ENCODE results near the gene SYTL5.

Gene SYTL5

GRCh38 chrX:38036466-38036865 lies 30.1 kb downstream of the SYTL5 start:
- DNase-seq = no peak

GRCh38 chrX:38038501-38038900 lies 32.1 kb downstream of the SYTL5 start:
- DNase-seq = peak in 1 of 2 donors; percentile 0

- DNase-seq = no peak
Measured at GRCh38 chrX:38041237-38041636, 34.9 kb downstream of the SYTL5 start.

GRCh38 chrX:38044701-38045100 lies 38.3 kb downstream of the SYTL5 start:
- no peak for DNase-seq

DNA sequence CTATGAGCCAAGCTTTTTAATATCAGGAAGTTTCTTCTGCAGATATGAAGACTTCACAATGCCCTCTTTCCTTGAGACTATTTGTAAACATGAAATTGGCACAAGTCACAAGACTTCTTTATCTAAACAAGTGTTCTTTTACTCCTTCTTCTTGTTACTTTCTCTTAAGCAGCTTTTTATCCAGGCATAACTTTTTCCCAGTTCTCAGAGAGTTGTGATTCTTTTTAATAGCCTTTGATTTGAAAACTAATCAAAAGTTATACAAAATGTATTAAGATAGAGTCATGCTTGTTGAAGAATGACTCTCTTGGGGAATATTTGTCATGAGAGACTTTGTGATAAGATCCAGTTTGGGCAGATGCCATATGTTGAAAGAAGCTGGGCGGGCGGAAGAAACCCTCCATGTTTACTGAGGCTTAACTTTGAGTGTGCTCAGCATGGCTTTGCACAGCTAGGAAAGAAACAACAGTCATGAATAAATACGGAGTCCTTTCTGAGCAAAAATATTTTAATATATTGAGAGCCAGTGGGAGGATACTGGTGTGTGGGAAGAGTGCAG lies 39.3 kb downstream of the SYTL5 start:
- DNase-seq = no peak

- no peak for DNase-seq
Measured at GRCh38 chrX:38048886-38049285, 42.5 kb downstream of the SYTL5 start.

GRCh38 chrX:38050806-38051205 lies 44.5 kb downstream of the SYTL5 start:
- no peak for DNase-seq

DNA sequence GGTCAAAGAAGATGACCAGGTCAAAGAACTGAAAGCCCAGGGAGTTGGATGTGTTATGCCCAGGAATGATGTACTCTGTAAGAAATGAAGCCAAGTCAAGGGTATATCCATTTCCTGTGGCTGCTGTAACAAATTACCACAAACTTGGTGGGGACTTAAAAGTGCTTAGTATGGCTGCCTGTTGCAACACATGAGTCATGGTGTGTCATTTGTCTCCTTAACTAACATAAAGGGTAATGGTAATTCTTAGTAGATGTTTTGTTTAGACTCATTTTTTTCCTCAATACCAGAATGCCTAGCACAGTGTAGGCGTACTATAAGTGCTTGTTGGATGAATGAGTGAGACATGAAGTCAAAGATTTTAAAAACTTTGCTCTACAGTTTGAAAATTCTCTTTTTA lies 45.7 kb downstream of the SYTL5 start:
- DNase-seq = no peak

GRCh38 chrX:38055170-38055847 lies 49.0 kb downstream of the SYTL5 start:
- no peak for DNase-seq

DNA sequence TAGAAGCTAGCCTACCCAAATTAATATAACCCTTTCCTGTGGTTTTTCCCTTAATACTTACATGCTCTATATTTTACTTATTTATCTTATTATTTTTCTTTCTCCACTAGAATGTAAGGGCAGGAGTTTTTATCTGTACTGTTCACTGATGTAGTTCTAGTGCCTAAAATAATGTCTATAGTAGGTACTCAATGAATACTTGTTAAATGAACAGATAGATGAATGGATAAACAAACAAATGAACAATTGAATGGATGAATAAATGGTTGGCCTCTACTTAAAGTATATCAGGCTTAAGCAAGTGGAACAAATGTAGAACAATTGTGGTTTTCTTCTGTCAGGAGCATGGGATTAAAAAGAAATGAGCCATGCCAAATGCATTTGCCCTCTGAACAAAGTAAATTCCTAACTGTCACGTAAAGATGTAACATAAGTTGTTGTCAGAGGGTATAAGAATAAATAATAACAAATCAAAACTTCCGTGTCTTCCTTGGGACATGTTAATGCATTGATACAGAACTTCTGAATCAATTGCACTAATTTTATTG lies 54.1 kb downstream of the SYTL5 start:
- no peak for DNase-seq

DNA sequence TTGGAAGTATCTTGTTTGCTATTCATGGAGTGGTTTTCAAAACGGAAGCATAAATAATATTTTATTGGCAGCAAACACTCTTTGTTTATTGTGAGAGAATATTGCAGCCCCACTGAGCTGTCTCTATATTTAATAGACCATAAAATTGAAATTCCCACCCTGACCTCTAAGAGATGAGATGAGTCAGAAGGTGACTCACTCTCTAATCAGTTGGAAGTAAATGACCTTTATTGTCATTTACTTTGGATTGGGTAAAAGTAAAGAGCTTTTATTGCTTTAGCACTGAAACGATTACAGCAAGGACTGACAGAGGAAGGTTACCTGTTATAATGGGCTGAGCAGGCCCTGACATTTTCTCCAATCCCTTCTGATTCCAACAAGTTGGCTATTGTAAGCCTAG lies 55.0 kb downstream of the SYTL5 start:
- no peak for DNase-seq

DNA sequence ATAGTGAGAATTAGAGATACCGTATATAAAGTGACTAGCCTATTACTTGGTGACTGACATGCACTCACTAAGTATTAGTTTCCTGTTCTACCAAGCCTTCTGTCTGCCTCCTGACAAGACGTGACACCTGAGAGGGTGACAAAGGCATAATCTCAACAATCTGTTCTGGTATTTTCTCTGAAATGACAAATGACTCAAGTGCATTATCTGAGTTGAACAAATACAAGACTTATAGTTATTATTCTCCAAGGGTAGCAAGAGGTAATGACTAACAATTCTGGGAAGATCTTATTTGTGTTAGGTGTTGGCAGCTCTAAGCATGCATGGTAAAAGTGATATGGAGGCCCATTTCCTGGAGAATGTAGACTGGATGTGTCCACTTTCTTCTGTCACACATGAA lies 60.6 kb downstream of the SYTL5 start:
- DNase-seq = no peak

- DNase-seq = no peak
Measured at GRCh38 chrX:38069273-38069672, 62.9 kb downstream of the SYTL5 start.

DNA sequence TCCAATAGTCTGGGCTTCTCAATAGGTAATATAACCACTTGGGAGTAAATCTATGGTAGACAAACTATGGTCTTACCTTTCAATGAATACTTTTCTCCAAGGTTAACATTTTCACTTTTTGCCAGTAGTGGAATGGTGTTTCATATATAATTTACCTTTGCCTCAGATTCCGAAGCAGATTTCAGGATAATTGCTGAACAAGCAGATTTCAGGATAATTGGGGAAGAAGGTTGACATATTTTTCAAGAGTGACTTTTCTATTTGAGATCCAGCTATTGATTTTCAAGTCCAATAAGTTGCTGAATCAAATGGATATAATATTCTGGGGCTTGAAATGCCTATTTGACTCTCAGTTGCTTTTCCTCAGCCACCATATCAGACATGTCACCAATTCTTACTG lies 63.6 kb downstream of the SYTL5 start:
- no peak for DNase-seq

GRCh38 chrX:38079463-38079862 lies 73.1 kb downstream of the SYTL5 start:
- no peak for DNase-seq

GRCh38 chrX:38080808-38081207 lies 74.5 kb downstream of the SYTL5 start:
- no peak for DNase-seq

DNA sequence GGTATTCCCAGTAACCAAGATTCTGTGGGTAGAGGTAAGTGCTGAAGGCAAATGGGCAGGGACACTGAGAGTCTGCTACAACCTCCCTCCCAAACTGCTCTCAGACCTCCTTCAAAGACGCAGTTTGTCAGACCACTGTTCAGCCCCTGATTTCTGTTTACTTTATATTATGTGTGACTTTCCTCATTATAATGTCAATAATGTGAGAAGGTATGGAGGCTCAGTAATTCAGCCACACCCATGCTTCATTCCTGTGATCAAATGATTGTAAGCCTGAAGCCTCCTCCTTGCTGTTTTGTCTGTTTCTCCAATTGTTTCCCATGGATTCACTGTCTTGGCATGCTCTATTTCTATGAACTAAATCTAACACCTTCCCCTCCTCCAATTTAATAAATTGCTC lies 75.6 kb downstream of the SYTL5 start:
- no peak for DNase-seq

- DNase-seq = no peak
Measured at GRCh38 chrX:38082309-38082708, 76.0 kb downstream of the SYTL5 start.

DNA sequence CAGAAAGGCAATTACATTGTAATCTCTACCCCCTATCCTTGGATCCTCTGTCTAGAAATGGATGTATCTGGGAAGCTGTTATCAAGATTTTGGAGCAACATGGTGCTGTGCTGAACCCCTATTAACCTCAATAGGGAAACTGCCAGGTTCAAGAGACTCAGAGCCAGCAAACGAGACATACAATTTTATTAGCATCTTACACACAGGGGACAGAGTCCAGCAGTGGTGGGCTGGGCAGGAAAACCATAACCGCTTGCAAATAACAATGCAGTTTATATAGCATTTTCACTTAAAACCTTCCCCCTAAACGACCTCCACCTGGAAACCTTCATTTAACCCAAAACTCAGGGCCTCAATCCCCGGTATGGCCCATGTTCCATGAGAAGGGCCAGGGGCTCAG lies 79.5 kb downstream of the SYTL5 start:
- DNase-seq = no peak

- DNase-seq = no peak
Measured at GRCh38 chrX:38086451-38087215, 80.3 kb downstream of the SYTL5 start.

- DNase-seq = no peak
Measured at GRCh38 chrX:38087594-38087993, 81.2 kb downstream of the SYTL5 start.

GRCh38 chrX:38089173-38089982 lies 83.0 kb downstream of the SYTL5 start:
- DNase-seq = no peak

DNA sequence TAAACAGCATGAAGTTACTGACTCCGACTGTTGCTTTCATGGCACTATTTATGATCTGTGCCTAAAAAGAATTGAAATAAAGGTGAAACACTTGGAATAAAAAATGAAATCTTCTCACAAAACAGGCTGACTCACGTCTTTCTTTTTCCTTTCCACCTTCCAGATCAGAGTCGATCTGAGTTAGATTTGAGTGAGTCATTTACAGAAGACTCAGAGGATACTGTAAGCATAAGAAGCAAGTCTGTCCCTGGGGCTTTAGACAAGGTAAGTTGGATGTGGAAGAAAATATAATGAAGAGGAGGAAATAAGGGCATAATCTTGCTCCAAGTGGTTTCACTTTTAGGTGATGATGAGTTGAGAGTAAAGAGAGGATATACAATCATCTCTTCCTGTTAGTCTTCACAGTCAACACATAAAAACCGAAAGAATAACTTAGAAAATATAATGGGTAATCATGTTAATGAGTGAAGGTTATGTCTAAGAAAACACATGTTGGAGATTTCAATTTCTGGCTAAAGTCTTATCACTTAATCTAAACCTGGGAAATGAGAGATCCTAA lies 89.7 kb downstream of the SYTL5 start:
- no peak for DNase-seq
